Measurements from ENCODE around the gene ARPC5.
"Not testable (repeated sequence)": the region's sequence is repeated elsewhere in the genome, so short reads cannot be mapped to it uniquely, and the experiment has no call there.

ARPC5 gene

DNA sequence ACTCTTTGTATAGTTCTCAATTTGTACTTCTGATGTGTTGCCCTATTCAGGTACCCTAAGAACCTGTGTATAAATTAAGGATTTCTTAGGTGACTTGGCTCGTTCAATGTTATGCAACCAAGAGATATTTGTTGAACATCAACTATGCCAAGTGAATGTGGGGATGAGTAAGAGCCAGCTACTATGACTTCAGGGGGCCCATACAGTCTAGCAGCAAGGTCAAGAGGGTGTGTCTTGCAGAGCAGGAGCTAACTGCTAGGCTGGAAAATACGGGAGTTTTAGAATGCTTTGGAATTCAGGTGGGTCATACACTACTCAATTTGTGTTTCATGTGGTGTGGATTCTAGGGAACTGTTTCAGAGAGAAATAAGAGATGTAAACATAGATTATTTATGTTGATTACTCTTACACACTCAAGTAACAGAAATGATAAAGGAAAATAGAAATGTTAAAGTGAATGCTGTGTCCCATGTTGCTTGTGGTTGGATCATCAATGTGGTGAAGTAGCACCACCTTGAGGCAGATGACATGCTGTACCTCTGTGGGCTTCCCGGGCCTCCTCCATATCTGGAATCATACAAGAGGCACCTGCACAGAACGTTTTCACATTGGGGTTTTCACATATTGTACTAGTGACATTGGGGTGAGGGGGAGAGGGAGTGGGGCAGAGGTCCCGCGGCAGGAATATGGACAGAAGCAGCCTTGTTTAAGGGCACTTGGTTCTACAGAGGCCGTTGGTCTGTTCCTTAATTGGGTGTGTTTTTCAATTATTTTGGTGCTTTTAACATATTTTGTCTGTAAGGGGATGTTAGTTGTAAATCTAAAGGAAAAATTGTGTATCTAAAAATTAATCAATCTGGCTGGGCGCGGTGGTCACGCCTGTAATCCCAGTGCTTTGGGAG is 12.4 kb downstream of the ARPC5 start:
- H3K27ac ChIP-seq = no peak overlapping the region
- TF ChIP-seq, protein P1, sequence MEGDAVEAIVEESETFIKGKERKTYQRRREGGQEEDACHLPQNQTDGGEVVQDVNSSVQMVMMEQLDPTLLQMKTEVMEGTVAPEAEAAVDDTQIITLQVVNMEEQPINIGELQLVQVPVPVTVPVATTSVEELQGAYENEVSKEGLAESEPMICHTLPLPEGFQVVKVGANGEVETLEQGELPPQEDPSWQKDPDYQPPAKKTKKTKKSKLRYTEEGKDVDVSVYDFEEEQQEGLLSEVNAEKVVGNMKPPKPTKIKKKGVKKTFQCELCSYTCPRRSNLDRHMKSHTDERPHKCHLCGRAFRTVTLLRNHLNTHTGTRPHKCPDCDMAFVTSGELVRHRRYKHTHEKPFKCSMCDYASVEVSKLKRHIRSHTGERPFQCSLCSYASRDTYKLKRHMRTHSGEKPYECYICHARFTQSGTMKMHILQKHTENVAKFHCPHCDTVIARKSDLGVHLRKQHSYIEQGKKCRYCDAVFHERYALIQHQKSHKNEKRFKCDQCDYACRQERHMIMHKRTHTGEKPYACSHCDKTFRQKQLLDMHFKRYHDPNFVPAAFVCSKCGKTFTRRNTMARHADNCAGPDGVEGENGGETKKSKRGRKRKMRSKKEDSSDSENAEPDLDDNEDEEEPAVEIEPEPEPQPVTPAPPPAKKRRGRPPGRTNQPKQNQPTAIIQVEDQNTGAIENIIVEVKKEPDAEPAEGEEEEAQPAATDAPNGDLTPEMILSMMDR (conservative IDR thresholded peaks at IDR 0.05) = peak; percentile 83
- no peak for TF ChIP-seq ZFX (IDR thresholded peaks at IDR 0.05)

DNA sequence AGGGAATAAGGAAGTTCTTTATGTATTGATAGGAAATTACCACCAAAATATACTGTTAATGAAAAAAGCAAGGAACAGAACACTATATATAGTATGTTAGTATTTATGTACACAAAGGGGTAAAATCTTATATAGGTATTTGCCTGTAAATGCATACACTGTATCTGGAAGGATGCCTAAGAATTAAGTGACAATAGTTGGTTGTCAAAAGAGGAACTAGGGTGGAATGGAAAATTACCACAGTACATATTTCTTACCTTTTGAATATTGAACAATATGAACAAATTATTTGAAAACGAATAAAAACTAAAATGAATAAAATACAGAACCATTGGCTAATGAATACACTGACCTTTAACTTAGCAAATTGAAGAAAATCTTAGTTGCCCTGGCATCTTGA is 13.6 kb downstream of the ARPC5 start:
- H3K27ac ChIP-seq = no peak overlapping the region
- TF ChIP-seq ZFX (IDR thresholded peaks at IDR 0.05) = no peak
- TF ChIP-seq, protein P1 (conservative IDR thresholded peaks at IDR 0.05) = no peak

DNA sequence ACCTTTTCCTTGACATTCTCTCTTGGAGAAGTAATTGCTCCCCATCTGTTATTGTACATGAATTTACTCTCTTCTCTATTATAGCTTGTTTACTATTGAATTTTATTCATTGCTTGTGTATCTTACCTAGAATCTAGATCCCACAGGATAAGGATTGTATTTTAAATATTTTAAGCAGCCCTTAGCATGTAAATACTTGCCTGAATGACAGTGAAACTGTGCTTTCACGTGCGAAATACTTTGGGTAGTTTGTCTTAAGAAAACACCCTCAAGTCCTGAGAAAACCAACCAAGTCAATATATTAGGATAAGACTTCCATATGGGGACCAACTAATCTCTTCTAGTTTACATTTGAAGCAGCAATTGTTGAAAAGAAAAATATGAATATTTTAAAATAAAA is 15.3 kb downstream of the ARPC5 start:
- TF ChIP-seq, protein P1 (conservative IDR thresholded peaks at IDR 0.05) = no peak
- no peak for TF ChIP-seq ZFX (IDR thresholded peaks at IDR 0.05)
- no peak overlapping the region for H3K27ac ChIP-seq

DNA sequence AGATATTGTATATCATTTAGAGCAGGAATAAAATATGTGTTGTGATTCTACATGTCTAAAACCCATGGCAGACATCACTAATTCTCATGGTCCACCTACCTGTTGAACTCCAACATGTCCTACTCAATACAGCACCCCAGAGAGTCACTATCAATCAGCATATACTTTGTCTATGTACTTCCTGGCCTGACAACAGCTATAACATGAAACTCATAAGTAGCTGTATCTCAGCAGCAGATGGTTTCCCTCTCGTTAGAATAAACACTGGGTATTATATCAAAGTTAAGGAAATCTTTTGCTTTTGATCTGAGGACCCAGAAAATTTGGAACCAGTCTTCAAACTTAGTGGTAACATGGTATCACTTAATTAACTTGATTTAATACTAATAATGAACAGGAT is 15.8 kb downstream of the ARPC5 start:
- H3K27ac ChIP-seq = no peak overlapping the region
- TF ChIP-seq, protein P1 (conservative IDR thresholded peaks at IDR 0.05) = no peak
- no peak for TF ChIP-seq ZFX (IDR thresholded peaks at IDR 0.05)

DNA sequence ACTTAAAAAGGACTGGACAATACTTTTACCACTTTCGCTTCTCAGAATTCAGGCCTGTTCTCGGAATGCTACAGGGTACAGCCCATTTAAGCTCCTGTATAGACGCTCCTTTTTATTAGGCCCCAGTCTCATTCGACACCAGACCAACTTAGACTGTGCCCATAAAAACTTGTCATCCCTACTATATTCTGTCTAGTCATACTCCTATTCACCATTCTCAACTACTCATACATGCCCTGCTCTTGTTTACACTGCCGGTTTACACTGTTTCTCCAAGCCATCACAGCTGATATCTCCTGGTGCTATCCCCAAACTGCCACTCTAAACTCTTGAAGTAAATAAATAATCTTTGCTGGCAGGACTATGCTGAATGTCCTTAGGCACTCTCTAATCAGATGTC is 17.4 kb downstream of the ARPC5 start:
- not testable (repeated sequence) for H3K27ac ChIP-seq

DNA sequence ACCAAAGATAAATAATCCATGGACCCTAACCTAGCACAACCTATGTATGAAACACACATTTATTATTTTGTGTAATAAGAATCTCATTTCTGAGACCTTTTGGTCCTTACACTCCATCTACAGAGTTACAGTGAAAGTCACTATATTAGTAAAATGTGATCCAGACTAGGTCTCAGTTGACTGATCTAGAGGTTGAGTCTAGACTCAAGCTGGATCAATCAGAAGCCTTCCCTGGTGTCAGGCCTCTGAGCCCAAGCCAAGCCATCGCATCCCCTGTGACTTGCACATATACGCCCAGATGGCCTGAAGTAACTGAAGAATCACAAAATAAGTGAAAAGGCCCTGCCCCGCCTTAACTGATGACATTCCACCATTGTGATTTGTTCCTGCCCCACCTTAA is 22.6 kb downstream of the ARPC5 start:
- H3K27ac ChIP-seq = not testable (repeated sequence)

DNA sequence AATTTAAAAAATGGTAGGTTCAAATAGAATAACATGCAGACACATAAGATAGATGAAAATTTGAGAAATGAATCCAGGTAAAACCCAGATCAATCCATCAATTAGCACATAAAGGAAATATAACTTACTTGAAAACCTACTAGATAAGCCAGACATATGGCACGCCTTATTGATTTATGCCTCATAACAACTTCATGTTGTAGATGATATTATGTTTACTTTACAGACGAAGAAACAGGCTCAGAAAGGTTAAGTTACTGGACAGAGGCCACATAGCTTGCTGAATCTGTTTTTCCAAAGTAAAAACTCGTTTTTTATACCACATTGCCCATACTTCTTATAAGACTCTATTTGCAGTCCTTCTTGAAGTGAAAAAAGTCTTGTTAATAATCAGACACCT is 23.2 kb downstream of the ARPC5 start:
- TF ChIP-seq, protein P1 (conservative IDR thresholded peaks at IDR 0.05) = no peak
- TF ChIP-seq ZFX (IDR thresholded peaks at IDR 0.05) = no peak
- no peak overlapping the region for H3K27ac ChIP-seq

DNA sequence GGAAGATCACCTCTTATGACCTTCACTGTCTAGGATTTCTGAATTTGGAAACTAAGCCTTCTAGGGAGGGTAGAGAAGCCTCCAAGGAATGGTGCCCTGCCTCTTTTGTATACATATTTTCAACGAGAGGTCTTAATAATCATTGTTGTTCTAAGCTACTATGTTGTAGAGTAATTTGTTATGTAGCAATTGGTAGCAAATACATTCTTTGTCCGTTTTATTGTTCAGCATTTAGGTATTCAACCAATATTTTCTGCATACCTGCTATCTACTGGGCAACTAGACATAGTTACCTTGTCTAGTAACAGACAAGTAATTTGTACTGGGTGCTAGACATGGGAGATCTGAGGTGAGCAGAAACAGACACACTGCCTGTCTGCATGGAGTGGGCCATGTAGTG is 24.6 kb downstream of the ARPC5 start:
- no peak overlapping the region for H3K27ac ChIP-seq
- TF ChIP-seq ZFX (IDR thresholded peaks at IDR 0.05) = no peak

DNA sequence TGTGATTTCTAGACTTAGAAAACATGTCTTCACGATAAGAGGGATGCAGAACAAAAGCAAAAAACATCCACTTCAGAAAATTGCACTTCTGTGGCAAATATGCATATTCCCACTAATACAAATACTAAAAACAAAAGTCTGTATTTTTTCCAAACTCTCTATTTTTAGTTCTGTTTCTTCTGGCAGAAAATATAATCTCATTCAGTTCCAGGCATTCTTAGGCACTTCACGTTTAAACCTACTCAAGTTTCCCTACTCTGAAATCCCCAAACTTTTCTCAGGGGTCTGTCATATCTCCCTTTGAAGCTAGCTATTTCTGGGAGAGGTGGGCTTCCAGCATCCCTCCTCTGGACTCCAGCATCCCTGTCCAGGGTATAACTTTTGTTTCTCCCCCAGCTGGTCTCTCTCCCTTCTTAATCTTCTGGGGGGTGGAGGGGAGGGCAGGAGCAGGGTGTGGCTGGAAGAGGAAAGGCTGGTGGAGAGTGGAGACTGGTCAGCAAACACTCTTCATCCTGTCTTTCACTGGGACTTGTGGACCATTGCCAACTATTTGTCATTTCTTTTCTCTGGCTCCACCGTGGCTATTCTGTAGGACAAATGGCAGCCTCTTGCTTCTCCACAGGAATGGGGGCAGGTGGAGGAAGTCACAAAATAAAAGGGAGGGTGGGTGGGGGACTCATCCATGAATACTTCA is 25.7 kb downstream of the ARPC5 start:
- H3K27ac ChIP-seq = no peak overlapping the region
- TF ChIP-seq ZFX (IDR thresholded peaks at IDR 0.05) = no peak
- TF ChIP-seq, protein P1 (conservative IDR thresholded peaks at IDR 0.05) = no peak

Measured in C4-2B (cell line).